HepG2 (cell line): ENCODE measurements around the gene TBL3. TPM values are rescaled to one million over a fixed set of nuclear protein-coding genes. Genes with fewer than 3 reads are reported as not detected.

Experiments
- CCAR2 ChIP-seq: fragments of 200-400 bp; formaldehyde crosslinking; optimal IDR thresholded peaks from 2 replicates; pipeline ENCODE3; 2018; ENCODE audit warnings: low read depth, mild to moderate bottlenecking, low read length, moderate library complexity
- KLF16 ChIP-seq, 2 experiments: sonication (generic) in 1 of 2; formaldehyde crosslinking in 1 of 2; IDR thresholded peaks; 2 replicates each; pipeline versions ENCODE4 v1.6.1 to v1.8.0; 2016 to 2023; ENCODE audit warnings: missing genetic modification reagents in 2 of 2, missing compliant biosample characterization in 1 of 2
- NFIC ChIP-seq: IDR thresholded peaks from 2 replicates; pipeline ENCODE4 v1.6.1; 2012; ENCODE audit warnings: mild to moderate bottlenecking, low read length, inconsistent platforms
- RNF2 ChIP-seq: fragments of 450-650 bp; conservative IDR thresholded peaks from 2 replicates; pipeline ENCODE4 v1.6.1; 2016; ENCODE audit warnings: low read depth
- SNAI1 ChIP-seq: sonication (generic); formaldehyde crosslinking; IDR thresholded peaks from 2 replicates; pipeline ENCODE4 v1.5.0; 2020; ENCODE audit warnings: mild to moderate bottlenecking, missing genetic modification reagents, borderline replicate concordance
- SOX13 ChIP-seq, 3 experiments: fragments of 450-650 bp in 1 of 3; sonication (generic) in 1 of 3; formaldehyde crosslinking in 1 of 3; IDR thresholded peaks in 2 of 3; conservative IDR thresholded peaks in 1 of 3; 2 replicates each; pipeline versions ENCODE4 v1.5.0 to v1.6.1; 2016 to 2020; ENCODE audit warnings: antibody characterized with exemption in 1 of 3, mild to moderate bottlenecking in 1 of 3, missing compliant biosample characterization in 1 of 3, missing genetic modification reagents in 1 of 3, moderate library complexity in 1 of 3
- ZBTB7B ChIP-seq: sonication (generic); formaldehyde crosslinking; IDR thresholded peaks from 2 replicates; pipeline ENCODE4 v1.4.0; 2020; ENCODE audit warnings: missing genetic modification reagents
- ZFP37 ChIP-seq: sonication (generic); formaldehyde crosslinking; IDR thresholded peaks from 2 replicates; pipeline ENCODE4 v1.4.0; 2020; ENCODE audit warnings: missing genetic modification reagents, borderline replicate concordance
- ZNF33A ChIP-seq: sonication (generic); formaldehyde crosslinking; IDR thresholded peaks from 2 replicates; pipeline ENCODE4 v1.5.1; 2020; ENCODE audit warnings: missing genetic modification reagents, mild to moderate bottlenecking, moderate library complexity, borderline replicate concordance
- ZNF629 ChIP-seq: sonication (generic); formaldehyde crosslinking; conservative IDR thresholded peaks from 2 replicates; pipeline ENCODE4 v1.5.0; 2020; ENCODE audit warnings: missing genetic modification reagents
- ZNF788 ChIP-seq: sonication (generic); formaldehyde crosslinking; IDR thresholded peaks from 2 replicates; pipeline ENCODE4 v1.5.0; 2020; ENCODE audit warnings: mild to moderate bottlenecking, missing genetic modification reagents, borderline replicate concordance
- ZNF883 ChIP-seq: sonication (generic); formaldehyde crosslinking; IDR thresholded peaks from 2 replicates; pipeline ENCODE4 v1.5.1; 2020; ENCODE audit warnings: mild to moderate bottlenecking, missing genetic modification reagents; ENCODE audit errors: not compliant biosample characterization
- polyA plus RNA-seq, 8 experiments: library from polyadenylated mRNA; depleted of rRNA in 3 of 8; stranded (reverse) in 7 of 8; unstranded in 1 of 8; fragments of >200 nt; fragmentation: Illumina TruSeq in 4 of 8; extraction: Trizol in 4 of 8; gene quantifications; 2 replicates each; pipeline versions ENCODE4 v1.2.1 to v1.2.3, GENCODE V29; 2011 to 2016; ENCODE audit warnings: low read depth in 4 of 8, missing spikeins in 1 of 8, mixed read lengths in 1 of 8; ENCODE audit not compliant: insufficient read depth in 1 of 8
- total RNA-seq, 5 experiments: library from RNA; depleted of rRNA; stranded (reverse); fragments of >200 nt; fragmentation: Illumina TruSeq; extraction: Trizol; gene quantifications; 2 replicates each; pipeline ENCODE4 v1.2.3, GENCODE V29; 2016; ENCODE audit warnings: low read depth in 1 of 5
- TF ChIP-seq, protein P1 (sequence below): sonication (generic); formaldehyde crosslinking; IDR thresholded peaks from 2 replicates; pipeline ENCODE4 v1.4.0; 2020; ENCODE audit warnings: missing genetic modification reagents, borderline replicate concordance
- TF ChIP-seq, protein P2 (sequence below): sonication (generic); formaldehyde crosslinking; IDR thresholded peaks from 2 replicates; pipeline ENCODE4 v1.4.0; 2020; ENCODE audit warnings: missing genetic modification reagents
- TF ChIP-seq, protein P3 (sequence below): sonication (generic); formaldehyde crosslinking; IDR thresholded peaks from 2 replicates; pipeline ENCODE4 v1.8.0; 2023; ENCODE audit warnings: mild to moderate bottlenecking, missing genetic modification reagents
- TF ChIP-seq, protein P4 (sequence below): IDR thresholded peaks from 2 replicates; pipeline ENCODE4 v1.6.1; 2016; ENCODE audit warnings: missing biosample characterization, missing genetic modification reagents, low read depth
- TF ChIP-seq, protein P5 (sequence below): IDR thresholded peaks from 2 replicates; pipeline ENCODE4 v1.6.1; 2016; ENCODE audit warnings: mild to moderate bottlenecking
- TF ChIP-seq, protein P6 (sequence below): sonication (generic); formaldehyde crosslinking; IDR thresholded peaks from 2 replicates; pipeline ENCODE4 v1.4.0; 2020; ENCODE audit warnings: mild to moderate bottlenecking, low read depth, missing genetic modification reagents

The TBL3 gene
- total and polyA plus RNA-seq, 2 of the 13 experiments (the other 11 are each of a cell fraction or from before 2014, with no cell fraction given), result 16.8 to 38.0 TPM

DNA sequence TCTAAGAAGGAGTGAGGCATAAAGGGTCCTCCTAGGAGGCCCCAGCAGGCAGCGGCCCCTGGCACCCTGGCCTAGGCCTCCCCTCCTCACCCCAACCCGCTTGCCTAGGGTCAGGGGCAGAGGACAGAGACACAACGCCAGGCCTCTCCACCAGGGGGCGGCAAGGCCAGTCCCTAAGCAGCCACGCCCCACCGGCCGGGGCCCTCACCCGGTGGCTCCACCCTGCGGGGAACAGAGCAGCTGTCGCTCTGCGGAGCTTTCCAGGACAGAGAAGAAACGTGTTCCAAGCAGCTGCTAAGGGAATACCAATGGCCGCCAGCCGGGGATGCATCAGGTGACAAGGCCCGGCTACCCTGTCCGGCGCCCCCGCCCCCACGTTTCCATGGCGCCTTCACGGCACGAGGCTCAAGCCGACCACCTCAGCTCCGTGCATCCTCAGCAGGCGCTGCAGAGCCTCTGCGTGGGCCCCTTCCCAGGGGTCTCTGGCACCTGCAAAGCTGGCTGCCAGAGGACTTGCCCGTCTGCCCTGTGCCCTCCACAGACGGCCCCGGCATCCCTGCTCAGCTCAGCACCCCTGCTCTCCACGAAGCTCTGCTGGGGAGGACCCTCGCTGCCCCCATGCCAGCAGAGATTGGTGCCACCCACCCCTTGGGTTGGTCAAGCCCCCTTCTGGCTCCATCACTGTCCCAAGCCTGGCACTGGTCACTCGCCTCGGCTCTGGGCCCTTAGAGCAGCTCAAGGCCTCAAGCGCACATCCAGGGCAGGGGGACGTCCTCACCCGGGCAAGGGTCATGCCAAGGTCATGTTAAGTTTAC is 32.2 kb downstream of the TBL3 start (continued):
- TF ChIP-seq, protein P1, sequence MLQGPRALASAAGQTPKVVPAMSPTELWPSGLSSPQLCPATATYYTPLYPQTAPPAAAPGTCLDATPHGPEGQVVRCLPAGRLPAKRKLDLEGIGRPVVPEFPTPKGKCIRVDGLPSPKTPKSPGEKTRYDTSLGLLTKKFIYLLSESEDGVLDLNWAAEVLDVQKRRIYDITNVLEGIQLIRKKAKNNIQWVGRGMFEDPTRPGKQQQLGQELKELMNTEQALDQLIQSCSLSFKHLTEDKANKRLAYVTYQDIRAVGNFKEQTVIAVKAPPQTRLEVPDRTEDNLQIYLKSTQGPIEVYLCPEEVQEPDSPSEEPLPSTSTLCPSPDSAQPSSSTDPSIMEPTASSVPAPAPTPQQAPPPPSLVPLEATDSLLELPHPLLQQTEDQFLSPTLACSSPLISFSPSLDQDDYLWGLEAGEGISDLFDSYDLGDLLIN (CRISPR knock-in tag), result no peak
- TF ChIP-seq SOX13 (IDR thresholded peaks at IDR 0.05) (no peak), SOX13 (CRISPR knock-in tag; conservative IDR thresholded peaks at IDR 0.05 in 1 of 2, IDR thresholded peaks at IDR 0.05 in 1 of 2) (peak in 1 of 2 experiments; percentile 32; a peak in 1 of 4 replicates), RNF2 (no peak), KLF16 (CRISPR knock-in tag; IDR thresholded peaks at IDR 0.05) (peak in 1 of 2 experiments; percentile 94; a peak in 2 of 4 replicates), NFIC (no peak), ZNF788 (CRISPR knock-in tag) (peak; percentile 82), CCAR2 (no peak), ZNF883 (CRISPR knock-in tag) (peak; percentile 54), ZBTB7B (peak; percentile 43; the same call in 1 of the 2 replicates), ZFP37 (CRISPR knock-in tag) (no peak), SNAI1 (CRISPR knock-in tag) (no peak), ZNF33A (CRISPR knock-in tag) (no peak), ZNF629 (no peak)
- TF ChIP-seq, protein P2, sequence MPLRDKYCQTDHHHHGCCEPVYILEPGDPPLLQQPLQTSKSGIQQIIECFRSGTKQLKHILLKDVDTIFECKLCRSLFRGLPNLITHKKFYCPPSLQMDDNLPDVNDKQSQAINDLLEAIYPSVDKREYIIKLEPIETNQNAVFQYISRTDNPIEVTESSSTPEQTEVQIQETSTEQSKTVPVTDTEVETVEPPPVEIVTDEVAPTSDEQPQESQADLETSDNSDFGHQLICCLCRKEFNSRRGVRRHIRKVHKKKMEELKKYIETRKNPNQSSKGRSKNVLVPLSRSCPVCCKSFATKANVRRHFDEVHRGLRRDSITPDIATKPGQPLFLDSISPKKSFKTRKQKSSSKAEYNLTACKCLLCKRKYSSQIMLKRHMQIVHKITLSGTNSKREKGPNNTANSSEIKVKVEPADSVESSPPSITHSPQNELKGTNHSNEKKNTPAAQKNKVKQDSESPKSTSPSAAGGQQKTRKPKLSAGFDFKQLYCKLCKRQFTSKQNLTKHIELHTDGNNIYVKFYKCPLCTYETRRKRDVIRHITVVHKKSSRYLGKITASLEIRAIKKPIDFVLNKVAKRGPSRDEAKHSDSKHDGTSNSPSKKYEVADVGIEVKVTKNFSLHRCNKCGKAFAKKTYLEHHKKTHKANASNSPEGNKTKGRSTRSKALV (CRISPR knock-in tag), result peak; percentile 65; the same call in 1 of the 2 replicates
- TF ChIP-seq, protein P3, sequence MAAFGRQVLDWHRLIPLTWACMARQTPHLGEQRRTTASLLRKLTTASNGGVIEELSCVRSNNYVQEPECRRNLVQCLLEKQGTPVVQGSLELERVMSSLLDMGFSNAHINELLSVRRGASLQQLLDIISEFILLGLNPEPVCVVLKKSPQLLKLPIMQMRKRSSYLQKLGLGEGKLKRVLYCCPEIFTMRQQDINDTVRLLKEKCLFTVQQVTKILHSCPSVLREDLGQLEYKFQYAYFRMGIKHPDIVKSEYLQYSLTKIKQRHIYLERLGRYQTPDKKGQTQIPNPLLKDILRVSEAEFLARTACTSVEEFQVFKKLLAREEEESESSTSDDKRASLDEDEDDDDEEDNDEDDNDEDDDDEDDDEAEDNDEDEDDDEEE (CRISPR knock-in tag), result no peak
- TF ChIP-seq, protein P4, sequence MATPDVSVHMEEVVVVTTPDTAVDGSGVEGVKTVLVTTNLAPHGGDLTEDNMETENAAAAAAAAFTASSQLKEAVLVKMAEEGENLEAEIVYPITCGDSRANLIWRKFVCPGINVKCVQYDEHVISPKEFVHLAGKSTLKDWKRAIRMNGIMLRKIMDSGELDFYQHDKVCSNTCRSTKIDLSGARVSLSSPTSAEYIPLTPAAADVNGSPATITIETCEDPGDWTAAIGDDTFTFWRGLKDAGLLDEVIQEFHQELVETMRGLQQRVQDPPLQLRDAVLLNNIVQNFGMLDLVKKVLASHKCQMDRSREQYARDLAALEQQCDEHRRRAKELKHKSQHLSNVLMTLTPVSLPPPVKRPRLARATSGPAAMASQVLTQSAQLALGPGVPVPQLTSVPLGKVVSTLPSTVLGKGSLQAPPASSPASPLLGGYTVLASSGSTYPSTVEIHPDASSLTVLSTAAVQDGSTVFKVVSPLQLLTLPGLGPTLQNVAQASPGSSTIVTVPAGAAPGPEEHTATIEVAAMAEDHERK (CRISPR knock-in tag), result no peak
- TF ChIP-seq, protein P5, sequence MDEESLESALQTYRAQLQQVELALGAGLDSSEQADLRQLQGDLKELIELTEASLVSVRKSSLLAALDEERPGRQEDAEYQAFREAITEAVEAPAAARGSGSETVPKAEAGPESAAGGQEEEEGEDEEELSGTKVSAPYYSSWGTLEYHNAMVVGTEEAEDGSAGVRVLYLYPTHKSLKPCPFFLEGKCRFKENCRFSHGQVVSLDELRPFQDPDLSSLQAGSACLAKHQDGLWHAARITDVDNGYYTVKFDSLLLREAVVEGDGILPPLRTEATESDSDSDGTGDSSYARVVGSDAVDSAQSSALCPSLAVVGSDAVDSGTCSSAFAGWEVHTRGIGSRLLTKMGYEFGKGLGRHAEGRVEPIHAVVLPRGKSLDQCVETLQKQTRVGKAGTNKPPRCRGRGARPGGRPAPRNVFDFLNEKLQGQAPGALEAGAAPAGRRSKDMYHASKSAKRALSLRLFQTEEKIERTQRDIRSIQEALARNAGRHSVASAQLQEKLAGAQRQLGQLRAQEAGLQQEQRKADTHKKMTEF, result peak; percentile 78
- TF ChIP-seq, protein P6, sequence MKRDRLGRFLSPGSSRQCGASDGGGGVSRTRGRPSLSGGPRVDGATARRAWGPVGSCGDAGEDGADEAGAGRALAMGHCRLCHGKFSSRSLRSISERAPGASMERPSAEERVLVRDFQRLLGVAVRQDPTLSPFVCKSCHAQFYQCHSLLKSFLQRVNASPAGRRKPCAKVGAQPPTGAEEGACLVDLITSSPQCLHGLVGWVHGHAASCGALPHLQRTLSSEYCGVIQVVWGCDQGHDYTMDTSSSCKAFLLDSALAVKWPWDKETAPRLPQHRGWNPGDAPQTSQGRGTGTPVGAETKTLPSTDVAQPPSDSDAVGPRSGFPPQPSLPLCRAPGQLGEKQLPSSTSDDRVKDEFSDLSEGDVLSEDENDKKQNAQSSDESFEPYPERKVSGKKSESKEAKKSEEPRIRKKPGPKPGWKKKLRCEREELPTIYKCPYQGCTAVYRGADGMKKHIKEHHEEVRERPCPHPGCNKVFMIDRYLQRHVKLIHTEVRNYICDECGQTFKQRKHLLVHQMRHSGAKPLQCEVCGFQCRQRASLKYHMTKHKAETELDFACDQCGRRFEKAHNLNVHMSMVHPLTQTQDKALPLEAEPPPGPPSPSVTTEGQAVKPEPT (CRISPR knock-in tag), result no peak
